ENCODE measurements around the gene PACSIN1. TPM values are rescaled to one million over a fixed set of nuclear protein-coding genes. Genes with fewer than 3 reads are reported as not detected.
A peak's percentile ranks its signal among the peaks of the same experiment; 100 is the strongest.

The PACSIN1 gene
- total and polyA plus RNA-seq, 8 donors: under 0.01 to 2.2 (median 0.49) TPM; not detected in 2

- peak in 2 of 3 donors; percentile 48 to 74 for TF ChIP-seq POLR2AphosphoS5 (IDR thresholded peaks at IDR 0.05)
- TF ChIP-seq EP300 (IDR thresholded peaks at IDR 0.05): no peak
- TF ChIP-seq POLR2A (IDR thresholded peaks at IDR 0.05): no peak
- peak in 2 of 7 experiments; percentile 15 to 46 for TF ChIP-seq CTCF (IDR thresholded peaks at IDR 0.05)
- Histone ChIP-seq H3K36me3 (no peaks in the 10 kb centered on the region), H3K27me3 (no peaks in the 10 kb centered on the region), H3K4me1 (peaks cover 8 to 71% (median 55%) of the 10 kb centered on the region in 4 donors), H3K27ac (peak within 1 kb of the TSS; percentile 69 to 88 (median 82)), H3K4me3 (peak within 1 kb of the TSS; percentile 35 to 53 (median 43)), H3K9me3 (peaks cover 0 to 8% (median 6%) of the 10 kb centered on the region in 4 donors)
- WGBS, 5 donors: 22 to 50% (median 29%) methylated on average over 3 to 6 of the region's 6 CpGs
- DNase-seq: peak; percentile 70 to 71
- intact Hi-C loops (cut with DNase I; ENCODE audit: low total_unique reads): no loop called here
Measured at GRCh38 chr6:34556031-34556471, 90.2 kb downstream of the PACSIN1 start, which contains the start of gene SPDEF. SPDEF (minus strand) TSS chr6:34556329; CDS start chr6:34544455, 11,874 bp downstream.

- no peaks in the 10 kb centered on the region for H3K27me3 ChIP-seq
- H3K4me1 ChIP-seq: peaks cover 8 to 71% (median 57%) of the 10 kb centered on the region in 4 donors
- no peak overlapping the region for H3K4me3 ChIP-seq
- DNase-seq: no peak
- TF ChIP-seq POLR2A (IDR thresholded peaks at IDR 0.05): no peak
- 48 to 65% (median 55%) methylated on average over 9 of the region's 9 CpGs for WGBS, 5 donors
- H3K27ac ChIP-seq: peak overlapping the region; percentile 69 to 88 (median 82)
- H3K36me3 ChIP-seq: no peaks in the 10 kb centered on the region
- intact Hi-C loops (cut with DNase I; ENCODE audit: low total_unique reads): no loop called here
- H3K9me3 ChIP-seq: peaks cover 0 to 8% (median 6%) of the 10 kb centered on the region in 4 donors
Measured at GRCh38 chr6:34556493-34556892, 90.6 kb downstream of the PACSIN1 start.

- Histone ChIP-seq H3K27ac (peak overlapping the region in 3 of 5 donors; percentile 77 to 88 (median 82)), H3K36me3 (no peaks in the 10 kb centered on the region), H3K9me3 (peaks cover 0 to 8% (median 6%) of the 10 kb centered on the region in 4 donors), H3K4me3 (no peak overlapping the region), H3K27me3 (no peaks in the 10 kb centered on the region), H3K4me1 (peaks cover 8 to 70% (median 56%) of the 10 kb centered on the region in 4 donors)
- 36 to 65% (median 51%) methylated on average over 9 of the region's 9 CpGs for WGBS, 5 donors
- intact Hi-C loops (cut with DNase I; ENCODE audit: low total_unique reads): no loop called here
- TF ChIP-seq POLR2AphosphoS5 (IDR thresholded peaks at IDR 0.05) (no peak), EP300 (IDR thresholded peaks at IDR 0.05) (no peak), CTCF (IDR thresholded peaks at IDR 0.05) (no peak), POLR2A (IDR thresholded peaks at IDR 0.05) (no peak)
- no peak for DNase-seq
Measured at GRCh38 chr6:34557228-34557627, 91.4 kb downstream of the PACSIN1 start.

- H3K4me1 ChIP-seq: peaks cover 15 to 70% (median 54%) of the 10 kb centered on the region in 4 donors
- H3K36me3 ChIP-seq: no peaks in the 10 kb centered on the region
- H3K27me3 ChIP-seq: no peaks in the 10 kb centered on the region
- WGBS, 5 donors: 85 to 96% (median 92%) methylated on average over 4 of the region's 4 CpGs
- peaks cover 0 to 8% (median 6%) of the 10 kb centered on the region in 4 donors for H3K9me3 ChIP-seq
- intact Hi-C loops (cut with DNase I; ENCODE audit: low total_unique reads): no loop called here
- H3K4me3 ChIP-seq: no peak overlapping the region
- no peak for DNase-seq
- no peak for TF ChIP-seq CTCF (IDR thresholded peaks at IDR 0.05)
- TF ChIP-seq POLR2AphosphoS5 (IDR thresholded peaks at IDR 0.05): no peak
- TF ChIP-seq EP300 (IDR thresholded peaks at IDR 0.05): no peak
- no peak for TF ChIP-seq POLR2A (IDR thresholded peaks at IDR 0.05)
- H3K27ac ChIP-seq: no peak overlapping the region
Measured at GRCh38 chr6:34558172-34558714, 92.4 kb downstream of the PACSIN1 start.

All from stomach (tissue), 9 donors.